Central memory CD8-positive, alpha-beta T cell (primary cell): ENCODE measurements around the gene CFAP100.
A peak's percentile ranks its signal among the peaks of the same experiment; 100 is the strongest.

ENCODE experiments used
- ATAC-seq: fragments of 150-1000 bp; cut with Tn5 transposase; replicated peaks from 2 replicates; pipeline ENCODE4 v1.10.0; 2022; ENCODE audit warnings: mild to moderate bottlenecking, moderate FRiP score, moderate number of reproducible peaks; ENCODE audit not compliant: poor library complexity, severe bottlenecking; ENCODE audit errors: extremely low read depth
- DNase-seq, 2 donors: peaks; one replicate each; pipeline ENCODE4 v3.0.0; 2021; ENCODE audit warnings: low spot score in 2 of 2
- H3K27ac Mint-ChIP-seq: one replicate; pipeline ENCODE4 v1.8.0; 2022; ENCODE audit warnings: low read depth, mild to moderate bottlenecking, moderate library complexity, mixed read lengths
- H3K27me3 Mint-ChIP-seq: one replicate; pipeline ENCODE4 v1.8.0; 2022; ENCODE audit warnings: mixed read lengths
- H3K36me3 Mint-ChIP-seq: one replicate; pipeline ENCODE4 v1.8.0; 2022; ENCODE audit warnings: mild to moderate bottlenecking, moderate library complexity, mixed read lengths; ENCODE audit not compliant: insufficient read depth
- H3K4me1 Mint-ChIP-seq: one replicate; pipeline ENCODE4 v1.8.0; 2022; ENCODE audit warnings: mixed read lengths
- H3K4me3 Mint-ChIP-seq: one replicate; pipeline ENCODE4 v1.8.0; 2022; ENCODE audit warnings: mild to moderate bottlenecking, moderate library complexity, mixed read lengths
- H3K9me3 Mint-ChIP-seq: one replicate; pipeline ENCODE4 v1.8.0; 2022; ENCODE audit warnings: mixed read lengths

The CFAP100 gene

DNA sequence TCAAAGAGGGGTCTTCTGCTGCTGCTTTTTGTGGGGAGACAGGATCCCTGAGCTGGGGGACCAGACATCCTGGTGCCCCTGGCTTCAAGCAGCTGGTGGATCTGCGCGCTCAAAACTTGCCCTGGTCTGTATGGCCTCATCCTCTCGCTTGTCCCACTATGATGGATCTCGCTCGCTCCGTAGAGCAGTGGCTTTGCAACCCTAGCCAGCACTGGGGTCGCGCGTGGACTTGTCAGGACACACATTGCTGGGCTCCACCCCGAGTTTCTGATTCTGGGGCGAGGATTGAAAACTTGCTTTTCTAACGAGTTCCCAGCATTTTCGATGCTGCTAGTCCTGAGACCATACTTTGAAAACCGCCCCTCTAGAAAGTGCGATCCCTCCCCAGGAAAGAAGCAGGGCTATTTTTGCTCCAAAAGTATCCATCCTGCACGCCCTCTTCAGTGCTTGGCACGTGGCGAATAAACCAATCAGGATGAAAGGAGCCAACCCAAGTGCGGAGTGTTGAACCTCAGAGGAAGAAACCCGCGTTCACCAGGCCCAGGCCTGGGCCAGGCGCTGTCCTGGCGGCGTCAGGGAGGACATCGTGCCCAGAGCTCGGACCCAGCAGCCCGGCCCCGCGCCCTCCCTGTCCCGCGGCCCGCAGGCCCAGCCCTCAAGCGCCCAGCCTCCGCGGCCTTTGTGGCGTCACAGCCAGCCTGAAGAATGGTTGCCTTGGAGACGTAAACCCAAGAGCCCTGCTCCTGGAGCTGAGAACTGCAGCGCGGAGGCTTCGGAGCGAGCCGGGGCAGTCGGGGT is at the start of gene CFAP100:
Gene CFAP100 (plus strand): TSS at position 731 of the 798 bp plus-strand sequence. CDS start 1,092 bp downstream, outside the sequence.
- Mint-ChIP-seq H3K27me3 (peaks cover 60% of the 10 kb centered on the region), H3K36me3 (no peaks in the 10 kb centered on the region), H3K27ac (no peak within 1 kb of the TSS), H3K4me3 (no peak within 1 kb of the TSS), H3K4me1 (no peaks in the 10 kb centered on the region), H3K9me3 (no peaks in the 10 kb centered on the region)
- no peak for DNase-seq
- no peak for ATAC-seq

DNA sequence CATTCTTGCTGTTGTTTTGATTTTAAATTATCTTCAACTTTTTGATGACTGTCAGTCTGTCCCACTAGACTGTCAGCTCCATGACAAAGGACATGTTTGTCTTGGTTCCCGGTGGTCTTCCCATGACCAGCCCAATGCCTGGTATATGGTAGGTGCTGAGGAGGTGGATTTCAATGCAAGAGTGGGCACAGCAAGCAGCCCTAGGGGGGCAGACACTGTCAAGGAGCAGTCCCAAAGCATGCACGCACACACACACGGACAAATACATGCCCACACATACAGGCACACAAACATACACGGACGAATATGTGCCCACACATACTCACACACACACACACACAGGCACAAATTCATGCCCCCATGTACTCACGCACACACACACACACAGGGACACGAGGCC is 49.5 kb upstream of the CFAP100 start:
- Mint-ChIP-seq H3K27me3 (peaks cover 18% of the 10 kb centered on the region), H3K36me3 (no peaks in the 10 kb centered on the region), H3K4me3 (no peak overlapping the region), H3K27ac (no peak overlapping the region), H3K4me1 (no peaks in the 10 kb centered on the region), H3K9me3 (no peaks in the 10 kb centered on the region)
- DNase-seq (no peak), ATAC-seq (no peak)

DNA sequence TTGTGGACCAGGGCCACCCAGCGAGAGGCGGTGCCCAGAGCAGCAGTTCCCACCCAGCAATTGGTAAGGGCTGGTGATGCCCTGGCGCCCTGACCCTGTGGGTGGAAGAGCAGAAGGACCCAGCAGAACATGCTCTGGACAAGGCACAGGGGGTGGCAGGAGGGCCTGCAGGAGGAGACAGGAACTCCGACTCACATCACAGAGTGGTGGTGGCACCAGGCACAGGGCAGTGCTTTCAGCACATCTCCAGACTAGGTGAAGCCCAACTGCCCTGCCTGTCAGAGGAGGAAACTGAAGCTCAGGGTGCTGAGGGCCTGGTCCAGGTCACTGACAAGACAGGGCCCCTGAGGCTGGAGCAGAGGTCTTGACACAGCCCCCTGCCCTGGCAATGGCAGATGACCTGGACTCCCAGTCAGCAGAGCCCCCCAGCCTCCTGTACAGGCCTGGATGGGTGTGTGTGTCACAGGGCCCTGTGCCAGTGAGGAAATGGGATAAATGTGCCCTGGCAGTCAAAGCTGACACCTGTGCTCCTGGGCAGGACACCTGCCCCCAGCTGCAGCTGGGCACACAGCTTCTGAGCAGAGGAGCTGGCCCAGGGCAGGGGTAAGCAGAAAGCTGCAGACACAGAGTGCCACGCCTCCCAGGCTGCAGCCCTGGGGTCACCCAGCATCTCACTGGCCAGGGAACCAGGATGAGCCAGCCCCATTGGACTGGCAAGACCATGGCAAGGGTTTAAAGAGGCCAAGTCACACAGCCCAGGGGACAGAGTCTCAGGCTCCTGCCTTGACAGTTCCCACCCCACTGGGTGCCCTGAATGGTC is 48.9 kb upstream of the CFAP100 start:
- Mint-ChIP-seq H3K36me3 (no peaks in the 10 kb centered on the region), H3K4me3 (no peak overlapping the region), H3K4me1 (no peaks in the 10 kb centered on the region), H3K27me3 (peaks cover 11% of the 10 kb centered on the region), H3K27ac (no peak overlapping the region), H3K9me3 (no peaks in the 10 kb centered on the region)
- no peak for ATAC-seq
- DNase-seq = peak in 1 of 2 donors; percentile 9

DNA sequence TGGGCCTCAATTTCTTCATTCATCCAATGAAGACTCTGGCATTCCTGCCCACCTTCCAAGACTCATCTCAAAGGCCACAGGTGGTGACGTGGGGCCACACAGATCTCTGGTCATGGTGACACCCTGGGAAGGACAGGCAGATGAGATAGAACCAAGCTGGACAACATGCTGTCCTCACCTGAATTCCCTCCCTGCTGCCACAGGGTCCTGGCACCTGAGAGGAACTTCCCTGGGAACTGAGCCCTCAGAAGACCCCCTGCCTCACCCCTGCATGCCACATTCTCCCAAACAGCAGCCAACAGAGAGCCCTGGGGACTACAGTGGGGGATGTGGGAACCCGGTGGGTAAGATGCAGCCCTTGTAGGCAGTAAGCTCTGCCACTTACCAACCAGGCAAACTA is 48.2 kb upstream of the CFAP100 start:
- ATAC-seq (no peak), DNase-seq (peak in 1 of 2 donors; percentile 2)
- Mint-ChIP-seq H3K27ac (no peak overlapping the region), H3K36me3 (no peaks in the 10 kb centered on the region), H3K4me1 (no peaks in the 10 kb centered on the region), H3K9me3 (no peaks in the 10 kb centered on the region), H3K27me3 (peaks cover 5% of the 10 kb centered on the region), H3K4me3 (no peak overlapping the region)

DNA sequence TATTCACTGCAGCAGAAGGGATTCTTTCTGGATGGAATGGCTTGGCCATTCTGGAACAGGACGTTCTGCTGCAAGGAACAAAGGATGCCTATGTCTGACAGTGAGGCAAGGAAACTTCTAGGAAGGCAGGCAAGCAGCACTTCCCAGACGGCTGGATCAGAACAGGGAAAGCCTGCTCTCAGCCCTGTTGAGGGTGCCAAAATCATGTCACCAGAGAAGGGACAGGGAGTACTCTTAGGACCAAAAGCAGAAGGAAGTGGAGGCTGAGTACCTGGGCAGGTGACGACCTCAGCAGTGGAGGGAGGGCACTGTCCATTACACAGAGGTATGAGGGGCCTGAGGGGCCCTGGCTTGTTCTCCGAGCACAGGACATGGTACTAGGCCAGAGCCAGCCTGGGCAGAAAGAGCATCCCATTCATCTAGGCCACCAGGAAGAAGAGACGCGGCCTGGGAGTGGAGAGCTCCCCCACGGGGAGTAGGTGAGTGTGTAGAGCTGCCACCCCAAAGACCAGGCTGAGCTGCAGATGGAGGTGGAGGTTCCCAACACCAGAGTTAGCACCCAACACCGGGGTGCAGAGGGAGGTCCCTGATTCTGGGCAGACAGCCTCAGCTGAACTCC is 47.1 kb upstream of the CFAP100 start:
- no peak for ATAC-seq
- Mint-ChIP-seq H3K4me3 (no peak overlapping the region), H3K9me3 (no peaks in the 10 kb centered on the region), H3K4me1 (no peaks in the 10 kb centered on the region), H3K27me3 (no peaks in the 10 kb centered on the region), H3K27ac (no peak overlapping the region), H3K36me3 (no peaks in the 10 kb centered on the region)
- peak in 1 of 2 donors; percentile 7 for DNase-seq

DNA sequence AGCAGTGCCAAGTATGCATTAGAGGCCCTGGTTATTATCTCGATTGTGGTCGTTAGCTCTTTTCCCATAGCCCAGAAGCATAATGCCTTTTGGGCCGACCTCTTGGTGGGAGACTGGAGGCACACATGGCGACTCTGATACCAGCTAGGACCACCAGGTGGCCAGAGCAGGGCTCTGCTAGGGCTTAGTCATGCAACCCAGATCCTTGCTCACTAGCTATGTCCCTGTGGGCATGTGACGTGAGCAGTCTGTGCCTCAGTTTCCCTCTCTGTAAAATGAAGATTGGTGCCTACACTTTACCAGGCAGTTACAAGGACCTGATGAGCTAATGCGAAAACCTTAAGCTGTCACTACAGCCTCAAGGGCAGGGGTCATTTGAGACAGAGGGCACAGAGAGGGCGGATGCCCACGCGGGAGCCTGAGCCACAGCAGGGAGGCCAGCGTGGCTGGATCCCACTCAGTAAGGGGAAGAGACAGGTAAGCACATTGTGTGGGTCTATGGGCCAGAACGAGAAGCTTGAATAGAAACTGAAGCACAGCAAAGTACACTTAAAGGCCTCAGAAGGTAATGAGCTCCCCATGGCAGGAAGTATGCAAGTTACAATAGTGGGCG is 46.3 kb upstream of the CFAP100 start:
- Mint-ChIP-seq H3K36me3 (no peaks in the 10 kb centered on the region), H3K27ac (no peak overlapping the region), H3K27me3 (no peaks in the 10 kb centered on the region), H3K4me3 (no peak overlapping the region), H3K4me1 (no peaks in the 10 kb centered on the region), H3K9me3 (no peaks in the 10 kb centered on the region)
- DNase-seq = no peak
- no peak for ATAC-seq

DNA sequence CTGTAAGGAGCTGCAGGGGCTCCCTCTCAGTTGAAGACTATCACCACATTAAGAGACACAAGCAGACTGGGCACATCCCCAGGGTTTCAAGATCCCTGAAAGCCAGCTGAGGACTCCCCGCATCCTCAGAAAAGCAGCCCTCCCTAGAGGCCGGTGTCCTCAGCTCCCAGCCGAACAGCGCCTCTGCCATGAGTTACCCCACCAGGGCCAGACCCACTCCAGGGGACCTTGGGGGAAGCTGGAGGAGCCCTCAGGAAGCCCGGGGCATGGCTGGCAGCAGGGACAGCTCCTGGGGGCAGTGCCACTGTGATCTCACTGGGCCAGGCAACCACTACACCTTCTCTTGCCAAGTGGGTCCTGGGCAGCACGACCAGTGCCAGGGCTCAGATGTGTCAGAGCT is 45.6 kb upstream of the CFAP100 start:
- no peak overlapping the region for H3K4me3 Mint-ChIP-seq
- H3K27ac Mint-ChIP-seq = no peak overlapping the region
- H3K9me3 Mint-ChIP-seq = no peaks in the 10 kb centered on the region
- H3K36me3 Mint-ChIP-seq = no peaks in the 10 kb centered on the region
- no peaks in the 10 kb centered on the region for H3K27me3 Mint-ChIP-seq
- no peak for DNase-seq
- no peak for ATAC-seq
- H3K4me1 Mint-ChIP-seq = no peaks in the 10 kb centered on the region

DNA sequence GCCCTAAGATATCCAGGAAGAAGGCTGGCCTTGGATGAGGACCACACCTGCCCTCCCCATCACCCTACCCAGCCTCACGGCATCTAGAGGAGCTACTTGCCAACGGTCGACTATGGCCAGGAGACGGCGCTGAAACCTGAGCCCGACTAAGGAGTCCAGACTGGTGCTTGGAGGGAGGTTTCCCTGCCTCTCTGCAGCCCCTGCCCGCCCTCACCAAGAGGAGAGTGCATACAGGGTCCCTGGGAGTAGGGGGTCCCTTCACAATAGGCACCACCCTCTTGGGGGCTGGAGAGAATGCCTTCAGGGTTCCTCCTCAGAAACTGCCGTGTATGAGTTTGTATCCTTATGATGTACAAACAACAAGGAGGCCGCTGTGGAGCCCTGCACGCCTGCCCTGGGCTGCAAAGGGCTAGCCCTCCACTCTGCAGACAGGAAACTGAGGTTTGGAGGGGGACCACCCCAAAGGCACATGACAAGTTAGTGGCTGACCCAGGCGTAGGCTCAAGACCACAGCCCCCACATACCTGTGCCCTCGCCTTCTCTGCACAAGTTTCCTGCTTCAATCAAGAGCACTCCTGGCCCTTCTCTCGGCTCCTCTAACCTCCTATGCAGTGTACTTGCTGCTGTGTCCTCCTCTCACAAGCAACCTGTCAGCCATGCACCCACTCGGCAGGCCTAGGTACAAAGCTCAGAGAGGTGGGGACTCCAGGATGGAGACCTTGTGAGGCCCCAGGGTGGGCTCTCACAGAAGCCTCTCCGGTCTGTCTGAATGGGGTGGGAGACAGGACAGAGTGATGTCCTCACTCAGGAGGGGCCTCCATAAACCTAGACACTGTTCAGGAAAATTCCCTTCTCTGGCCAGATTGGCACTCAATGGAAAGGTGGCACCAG is 44.9 kb upstream of the CFAP100 start:
- ATAC-seq (no peak), DNase-seq (no peak)
- H3K27me3 Mint-ChIP-seq = no peaks in the 10 kb centered on the region
- no peaks in the 10 kb centered on the region for H3K4me1 Mint-ChIP-seq
- no peak overlapping the region for H3K27ac Mint-ChIP-seq
- no peaks in the 10 kb centered on the region for H3K36me3 Mint-ChIP-seq
- no peaks in the 10 kb centered on the region for H3K9me3 Mint-ChIP-seq
- no peak overlapping the region for H3K4me3 Mint-ChIP-seq

DNA sequence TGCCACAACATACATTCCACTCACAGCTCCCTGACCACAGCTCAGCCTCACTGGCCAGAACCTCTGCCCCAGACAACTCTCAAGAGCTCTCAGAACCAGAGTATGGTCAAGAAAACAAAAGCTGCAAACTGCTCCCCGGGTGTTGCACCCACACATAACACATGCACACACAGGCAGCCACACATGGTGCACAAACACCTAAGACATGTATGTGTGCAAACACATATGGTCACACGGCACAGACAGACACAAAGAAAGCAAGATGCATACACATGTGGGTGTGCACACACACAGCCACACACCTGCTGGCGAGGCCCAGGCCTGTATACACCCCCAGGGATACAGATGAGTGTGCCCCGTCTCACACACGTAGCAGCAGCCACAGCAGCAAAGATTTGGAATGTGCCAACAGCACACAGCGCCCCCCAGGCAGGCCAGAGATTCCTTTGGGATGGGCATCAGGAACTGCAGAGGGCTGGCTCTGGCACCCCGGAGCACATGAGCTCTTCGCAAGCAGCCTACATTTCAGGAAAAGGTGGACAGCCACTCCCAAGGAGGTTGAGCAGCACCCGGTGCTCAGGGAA is 44.1 kb upstream of the CFAP100 start:
- Mint-ChIP-seq H3K36me3 (no peaks in the 10 kb centered on the region), H3K27me3 (peaks cover 7% of the 10 kb centered on the region), H3K27ac (no peak overlapping the region), H3K4me3 (no peak overlapping the region), H3K9me3 (no peaks in the 10 kb centered on the region), H3K4me1 (no peaks in the 10 kb centered on the region)
- ATAC-seq (no peak), DNase-seq (no peak)

DNA sequence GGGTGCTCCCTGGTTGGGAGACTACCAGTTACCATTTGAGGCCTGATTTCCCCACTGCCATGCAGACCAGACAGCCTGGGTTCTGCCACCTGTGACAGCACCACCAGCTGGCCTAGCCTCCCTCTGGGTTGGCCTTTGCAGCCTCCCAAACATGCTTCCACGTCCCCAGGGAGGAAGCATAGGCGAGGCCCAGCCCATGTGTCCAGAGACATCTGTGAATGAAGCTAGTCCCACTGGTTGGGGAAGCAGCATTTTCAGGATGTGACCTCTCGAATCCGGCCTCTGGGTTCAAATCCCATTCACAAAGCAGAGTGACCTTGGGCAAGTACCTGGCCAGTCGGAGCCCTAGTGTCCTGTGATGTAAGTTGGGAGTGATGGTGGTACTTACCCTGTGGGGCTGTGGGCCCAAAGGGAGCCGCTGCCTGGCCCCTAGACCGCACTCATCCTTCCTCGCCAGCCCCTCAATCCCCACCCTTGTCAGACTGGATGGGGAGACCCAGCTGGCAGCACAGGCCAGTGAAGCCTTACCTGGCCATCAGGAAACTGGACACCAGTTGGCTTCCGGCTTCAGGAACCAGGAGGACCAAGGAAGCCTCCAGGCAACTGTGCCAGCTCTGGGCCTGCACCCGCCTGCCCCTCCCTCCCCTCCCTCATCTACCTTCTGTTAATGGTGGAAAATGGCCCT is 43.5 kb upstream of the CFAP100 start:
- Mint-ChIP-seq H3K27me3 (peaks cover 13% of the 10 kb centered on the region), H3K4me1 (peaks cover 2% of the 10 kb centered on the region), H3K36me3 (no peaks in the 10 kb centered on the region), H3K9me3 (no peaks in the 10 kb centered on the region), H3K27ac (no peak overlapping the region), H3K4me3 (no peak overlapping the region)
- ATAC-seq = no peak
- no peak for DNase-seq

DNA sequence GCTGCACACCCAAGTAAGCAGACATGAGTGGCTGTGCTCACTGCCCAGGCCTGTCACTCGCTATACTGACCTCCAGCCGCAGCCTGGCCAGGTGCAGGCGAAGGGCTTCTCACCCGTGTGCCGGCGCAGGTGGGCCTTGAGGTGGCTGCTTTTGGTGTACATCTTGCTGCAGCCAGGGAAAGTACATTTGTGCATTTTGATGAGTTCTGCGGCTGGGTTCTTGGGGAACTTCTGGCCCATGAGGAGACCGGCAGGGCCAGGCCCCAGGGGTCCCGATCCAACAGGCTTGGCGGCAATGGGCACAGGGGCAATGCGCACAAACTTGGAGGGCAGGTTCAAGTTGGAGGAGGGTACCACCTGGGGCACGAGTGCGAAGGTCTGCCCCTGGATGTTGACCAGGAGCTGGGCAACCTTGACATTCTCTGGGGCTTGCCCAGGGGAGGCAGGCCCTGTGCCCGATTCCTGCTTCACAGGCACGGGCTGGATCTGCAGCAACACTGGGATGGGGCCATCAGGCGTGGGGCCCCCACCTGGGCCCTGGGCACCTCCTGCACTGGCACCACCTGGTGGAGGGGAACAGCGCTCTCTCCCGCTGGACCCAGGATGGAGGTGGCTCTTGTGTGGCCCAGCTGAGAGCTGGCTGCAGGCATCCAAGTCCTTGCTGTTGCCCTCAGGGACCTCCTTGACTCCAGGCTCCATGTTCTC is 42.8 kb upstream of the CFAP100 start:
- Mint-ChIP-seq H3K27ac (no peak overlapping the region), H3K4me3 (no peak overlapping the region), H3K27me3 (peaks cover 19% of the 10 kb centered on the region), H3K36me3 (no peaks in the 10 kb centered on the region), H3K4me1 (peaks cover 6% of the 10 kb centered on the region), H3K9me3 (no peaks in the 10 kb centered on the region)
- DNase-seq (no peak), ATAC-seq (no peak)
